K562 (cell line): ENCODE measurements around the gene OPRD1. TPM values are rescaled to one million over a fixed set of nuclear protein-coding genes. Genes with fewer than 3 reads are reported as not detected.

ENCODE experiments used
- ATF1 ChIP-seq, 2 experiments: fragments of 450-650 bp in 1 of 2; IDR thresholded peaks; 2 replicates each; pipeline ENCODE4 v1.6.1; 2016; ENCODE audit warnings: missing compliant biosample characterization in 1 of 2, missing genetic modification characterization in 1 of 2
- CBFA2T2 ChIP-seq: fragments of 450-650 bp; conservative IDR thresholded peaks from 2 replicates; pipeline ENCODE4 v1.6.1; 2017; ENCODE audit warnings: mild to moderate bottlenecking
- DACH1 ChIP-seq: fragments of 450-650 bp; IDR thresholded peaks from 2 replicates; pipeline ENCODE4 v1.6.1; 2018; ENCODE audit not compliant: partially characterized antibody
- ETV1 ChIP-seq: fragments of 450-650 bp; conservative IDR thresholded peaks from 2 replicates; pipeline ENCODE4 v1.6.1; 2016; ENCODE audit warnings: missing genetic modification characterization, control low read depth, low read depth, missing compliant biosample characterization
- ETV5 ChIP-seq: sonication (generic); formaldehyde crosslinking; IDR thresholded peaks from 2 replicates; pipeline ENCODE4 v1.4.0; 2020; ENCODE audit warnings: low read depth, mild to moderate bottlenecking, missing genetic modification reagents
- EWSR1 ChIP-seq: fragments of 450-650 bp; IDR thresholded peaks from 2 replicates; pipeline ENCODE4 v1.6.1; 2018; ENCODE audit warnings: borderline replicate concordance, mild to moderate bottlenecking, low read depth, moderate library complexity; ENCODE audit not compliant: partially characterized antibody
- HDAC8 ChIP-seq: fragments of 450-650 bp; IDR thresholded peaks from 2 replicates; pipeline ENCODE4 v1.6.1; 2016; ENCODE audit warnings: mild to moderate bottlenecking, missing genetic modification characterization, moderate library complexity, missing compliant biosample characterization
- ILK ChIP-seq: fragments of 450-650 bp; IDR thresholded peaks from 2 replicates; pipeline ENCODE4 v1.6.1; 2016; ENCODE audit warnings: missing genetic modification characterization, low read depth, mild to moderate bottlenecking, missing compliant biosample characterization, moderate library complexity, borderline replicate concordance
- KAT2B ChIP-seq: IDR thresholded peaks from one replicate; pipeline ENCODE4 v1.6.1; 2012; ENCODE audit warnings: low read depth, mild to moderate bottlenecking, control low read depth, inconsistent platforms, low read length, moderate library complexity
- NCOA1 ChIP-seq: fragments of 450-650 bp; IDR thresholded peaks from 2 replicates; pipeline ENCODE4 v1.6.1; 2016; ENCODE audit warnings: low read depth
- OTX1 ChIP-seq: fragments of 450-650 bp; formaldehyde crosslinking; IDR thresholded peaks from 2 replicates; pipeline ENCODE4 v1.4.0; 2022; ENCODE audit warnings: mild to moderate bottlenecking
- POLR2AphosphoS5 ChIP-seq: IDR thresholded peaks from 2 replicates; pipeline ENCODE4 v1.6.1; 2011; ENCODE audit warnings: mild to moderate bottlenecking, low read depth, low read length, moderate library complexity; ENCODE audit not compliant: control insufficient read depth, insufficient read depth
- PYGO2 ChIP-seq: fragments of 450-650 bp; IDR thresholded peaks from 2 replicates; pipeline ENCODE4 v1.6.1; 2016; ENCODE audit warnings: mild to moderate bottlenecking, missing genetic modification characterization, moderate library complexity, missing compliant biosample characterization
- RFX5 ChIP-seq: IDR thresholded peaks from 2 replicates; pipeline ENCODE4 v1.6.1; 2011; ENCODE audit warnings: low read depth, mild to moderate bottlenecking, improper control_type of control experiment, low read length
- TCF7L2 ChIP-seq: fragments of 150-350 bp; IDR thresholded peaks from 2 replicates; pipeline ENCODE4 v1.6.1; 2016; ENCODE audit warnings: low read depth, mild to moderate bottlenecking, low read length, moderate library complexity
- ZFP1 ChIP-seq: fragments of 450-650 bp; formaldehyde crosslinking; IDR thresholded peaks from 2 replicates; pipeline ENCODE4 v1.4.0; 2020; ENCODE audit warnings: mild to moderate bottlenecking, mixed read lengths
- ZNF121 ChIP-seq: sonication (generic); formaldehyde crosslinking; conservative IDR thresholded peaks from 2 replicates; pipeline ENCODE4 v1.8.0; 2022; ENCODE audit warnings: missing genetic modification reagents
- ZNF23 ChIP-seq: fragments of 250-450 bp; sonication (Bioruptor Pico); IDR thresholded peaks from 2 replicates; pipeline ENCODE4 v1.4.0; 2020; ENCODE audit warnings: mild to moderate bottlenecking
- ZNF551 ChIP-seq: fragments of 250-450 bp; sonication (Bioruptor Pico); IDR thresholded peaks from 2 replicates; pipeline ENCODE4 v1.5.0; 2021; ENCODE audit warnings: mild to moderate bottlenecking, moderate library complexity
- ZNF584 ChIP-seq: fragments of 200-800 bp; sonication (Bioruptor generic); IDR thresholded peaks from 2 replicates; pipeline ENCODE4 v1.6.1; 2016; ENCODE audit warnings: low read depth, mild to moderate bottlenecking, missing genetic modification characterization, missing compliant biosample characterization
- polyA plus RNA-seq, 8 experiments: library from polyadenylated mRNA; depleted of rRNA in 4 of 8; stranded (reverse) in 5 of 8; unstranded in 3 of 8; fragments of >200 nt; fragmentation: Nextera tagmentation in 2 of 8; fragmentation: Illumina TruSeq in 1 of 8; extraction: Ambion mirVana in 2 of 8; extraction: Trizol in 1 of 8; gene quantifications; 2 replicates each; pipeline versions ENCODE4 v1.2.1 to v1.2.3, GENCODE V29; 2011 to 2014; ENCODE audit warnings: inconsistent platforms in 1 of 8, missing spikeins in 1 of 8
- total RNA-seq, 7 experiments: library from RNA; depleted of rRNA in 6 of 7; stranded (reverse); fragments of >200 nt in 6 of 7; fragmentation: Illumina TruSeq in 2 of 7; extraction: Trizol in 2 of 7; gene quantifications; 2 replicates each; pipeline versions ENCODE4 v1.2.1 to v1.2.3, GENCODE V29; 2011 to 2021; ENCODE audit warnings: low replicate concordance in 1 of 7
- TF ChIP-seq, protein P1 (sequence below): sonication (generic); formaldehyde crosslinking; IDR thresholded peaks from 2 replicates; pipeline ENCODE4 v1.4.0; 2020; ENCODE audit warnings: mild to moderate bottlenecking, missing genetic modification reagents
- TF ChIP-seq, protein P2 (sequence below): sonication (generic); formaldehyde crosslinking; IDR thresholded peaks from 2 replicates; pipeline ENCODE4 v1.8.0; 2022; ENCODE audit warnings: missing genetic modification reagents, mild to moderate bottlenecking, borderline replicate concordance
- TF ChIP-seq, protein P3 (sequence below): fragments of 450-650 bp; IDR thresholded peaks from one replicate; pipeline ENCODE4 v1.6.1; 2018; ENCODE audit warnings: mild to moderate bottlenecking, moderate library complexity; ENCODE audit not compliant: partially characterized antibody

The OPRD1 gene
- total and polyA plus RNA-seq, 9 of the 15 experiments (the other 6 are each of a cell fraction or from before 2014, with no cell fraction given): under 0.01 to 0.03 (median under 0.01) TPM; not detected in 6

DNA sequence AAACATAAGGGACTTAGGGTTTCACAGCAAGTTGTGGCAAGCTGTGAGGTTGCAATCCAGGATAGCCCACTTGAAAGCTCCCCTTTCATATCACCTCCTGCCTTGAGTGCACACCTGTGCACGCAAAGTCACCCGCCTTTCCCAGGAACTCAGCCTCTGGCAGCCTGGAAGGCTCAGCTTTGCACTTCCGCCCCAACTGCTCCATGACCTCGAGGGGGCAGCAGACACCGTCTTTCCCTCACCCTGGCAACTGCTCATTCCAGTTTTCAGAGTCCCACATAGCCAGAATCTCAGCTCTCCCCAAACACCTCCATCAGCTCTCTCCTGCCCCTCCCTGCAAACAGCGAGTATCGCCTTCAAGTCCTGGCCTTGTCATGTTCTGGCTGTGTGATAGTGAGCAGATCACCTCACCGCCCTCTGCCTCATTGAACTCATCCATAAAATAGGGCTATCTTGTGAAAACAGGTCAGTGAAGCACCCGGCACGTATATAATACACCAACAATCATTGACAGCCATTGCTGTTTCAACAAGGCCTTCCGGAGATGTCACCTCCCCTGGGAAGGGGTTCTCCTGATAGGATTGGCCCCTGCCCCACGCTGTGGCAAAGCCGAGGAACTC lies 70.1 kb downstream of the OPRD1 start (continued):
- peak; percentile 99 for TF ChIP-seq ETV1 (tag)
- TF ChIP-seq ZNF584 (CRISPR knock-in tag): no peak
- TF ChIP-seq ZNF121: no peak
- peak; percentile 67 for TF ChIP-seq DACH1
- no peak for TF ChIP-seq ZFP1
- TF ChIP-seq EWSR1: no peak
- TF ChIP-seq, protein P1, sequence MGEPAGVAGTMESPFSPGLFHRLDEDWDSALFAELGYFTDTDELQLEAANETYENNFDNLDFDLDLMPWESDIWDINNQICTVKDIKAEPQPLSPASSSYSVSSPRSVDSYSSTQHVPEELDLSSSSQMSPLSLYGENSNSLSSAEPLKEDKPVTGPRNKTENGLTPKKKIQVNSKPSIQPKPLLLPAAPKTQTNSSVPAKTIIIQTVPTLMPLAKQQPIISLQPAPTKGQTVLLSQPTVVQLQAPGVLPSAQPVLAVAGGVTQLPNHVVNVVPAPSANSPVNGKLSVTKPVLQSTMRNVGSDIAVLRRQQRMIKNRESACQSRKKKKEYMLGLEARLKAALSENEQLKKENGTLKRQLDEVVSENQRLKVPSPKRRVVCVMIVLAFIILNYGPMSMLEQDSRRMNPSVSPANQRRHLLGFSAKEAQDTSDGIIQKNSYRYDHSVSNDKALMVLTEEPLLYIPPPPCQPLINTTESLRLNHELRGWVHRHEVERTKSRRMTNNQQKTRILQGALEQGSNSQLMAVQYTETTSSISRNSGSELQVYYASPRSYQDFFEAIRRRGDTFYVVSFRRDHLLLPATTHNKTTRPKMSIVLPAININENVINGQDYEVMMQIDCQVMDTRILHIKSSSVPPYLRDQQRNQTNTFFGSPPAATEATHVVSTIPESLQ (CRISPR knock-in tag): peak; percentile 89
- TF ChIP-seq POLR2AphosphoS5: peak; percentile 73; the same call in 1 of the 2 replicates
- 0 out of 2 replicates have a peak, but pooled peaks have one; percentile 41 for TF ChIP-seq TCF7L2
- peak; percentile 87 for TF ChIP-seq CBFA2T2
- no peak for TF ChIP-seq ILK
- peak; percentile 79 for TF ChIP-seq NCOA1
- no peak for TF ChIP-seq ATF1 (CRISPR knock-in tag; IDR thresholded peaks at IDR 0.05)
- peak; percentile 67 for TF ChIP-seq ATF1 (tag; IDR thresholded peaks at IDR 0.05)
- TF ChIP-seq ZNF551 (CRISPR knock-in tag): no peak
- no peak for TF ChIP-seq ZNF23 (CRISPR knock-in tag)
- peak; percentile 99 for TF ChIP-seq ETV5 (CRISPR knock-in tag)
- no peak for TF ChIP-seq KAT2B
- no peak for TF ChIP-seq PYGO2 (tag)
- peak; percentile 67; the same call in 1 of the 2 replicates for TF ChIP-seq HDAC8 (tag)
- TF ChIP-seq, protein P2, sequence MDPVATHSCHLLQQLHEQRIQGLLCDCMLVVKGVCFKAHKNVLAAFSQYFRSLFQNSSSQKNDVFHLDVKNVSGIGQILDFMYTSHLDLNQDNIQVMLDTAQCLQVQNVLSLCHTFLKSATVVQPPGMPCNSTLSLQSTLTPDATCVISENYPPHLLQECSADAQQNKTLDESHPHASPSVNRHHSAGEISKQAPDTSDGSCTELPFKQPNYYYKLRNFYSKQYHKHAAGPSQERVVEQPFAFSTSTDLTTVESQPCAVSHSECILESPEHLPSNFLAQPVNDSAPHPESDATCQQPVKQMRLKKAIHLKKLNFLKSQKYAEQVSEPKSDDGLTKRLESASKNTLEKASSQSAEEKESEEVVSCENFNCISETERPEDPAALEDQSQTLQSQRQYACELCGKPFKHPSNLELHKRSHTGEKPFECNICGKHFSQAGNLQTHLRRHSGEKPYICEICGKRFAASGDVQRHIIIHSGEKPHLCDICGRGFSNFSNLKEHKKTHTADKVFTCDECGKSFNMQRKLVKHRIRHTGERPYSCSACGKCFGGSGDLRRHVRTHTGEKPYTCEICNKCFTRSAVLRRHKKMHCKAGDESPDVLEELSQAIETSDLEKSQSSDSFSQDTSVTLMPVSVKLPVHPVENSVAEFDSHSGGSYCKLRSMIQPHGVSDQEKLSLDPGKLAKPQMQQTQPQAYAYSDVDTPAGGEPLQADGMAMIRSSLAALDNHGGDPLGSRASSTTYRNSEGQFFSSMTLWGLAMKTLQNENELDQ (CRISPR knock-in tag): no peak
- TF ChIP-seq, protein P3, sequence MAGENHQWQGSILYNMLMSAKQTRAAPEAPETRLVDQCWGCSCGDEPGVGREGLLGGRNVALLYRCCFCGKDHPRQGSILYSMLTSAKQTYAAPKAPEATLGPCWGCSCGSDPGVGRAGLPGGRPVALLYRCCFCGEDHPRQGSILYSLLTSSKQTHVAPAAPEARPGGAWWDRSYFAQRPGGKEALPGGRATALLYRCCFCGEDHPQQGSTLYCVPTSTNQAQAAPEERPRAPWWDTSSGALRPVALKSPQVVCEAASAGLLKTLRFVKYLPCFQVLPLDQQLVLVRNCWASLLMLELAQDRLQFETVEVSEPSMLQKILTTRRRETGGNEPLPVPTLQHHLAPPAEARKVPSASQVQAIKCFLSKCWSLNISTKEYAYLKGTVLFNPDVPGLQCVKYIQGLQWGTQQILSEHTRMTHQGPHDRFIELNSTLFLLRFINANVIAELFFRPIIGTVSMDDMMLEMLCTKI: no peak
- peak; percentile 65; the same call in 1 of the 2 replicates for TF ChIP-seq OTX1 (CRISPR knock-in tag)
- TF ChIP-seq RFX5: no peak
